Measurements from ENCODE around the gene PLXNA4.
A peak's percentile ranks its signal among the peaks of the same experiment; 100 is the strongest.

Gene PLXNA4

GRCh38 chr7:132140341-132140740, 435.9 kb downstream of the PLXNA4 start:
- DNase-seq (ENCODE audit: low spot score) = no peak

GRCh38 chr7:132138817-132139216, 437.5 kb downstream of the PLXNA4 start:
- DNase-seq (ENCODE audit: low spot score) = peak; percentile 91

GRCh38 chr7:132137681-132138080, 438.6 kb downstream of the PLXNA4 start:
- DNase-seq (ENCODE audit: low spot score) = no peak

- DNase-seq (ENCODE audit: low spot score) = no peak
Measured at GRCh38 chr7:132135746-132136385, 440.4 kb downstream of the PLXNA4 start.

GRCh38 chr7:132134814-132135445, 441.3 kb downstream of the PLXNA4 start:
- no peak for DNase-seq (ENCODE audit: low spot score)

- no peak for DNase-seq (ENCODE audit: low spot score)
Measured at GRCh38 chr7:132133501-132133900, 442.8 kb downstream of the PLXNA4 start.

GRCh38 chr7:132131196-132131595, 445.1 kb downstream of the PLXNA4 start:
- DNase-seq (ENCODE audit: low spot score) = no peak

GRCh38 chr7:132130497-132130896, 445.8 kb downstream of the PLXNA4 start:
- no peak for DNase-seq (ENCODE audit: low spot score)

- no peak for DNase-seq (ENCODE audit: low spot score)
Measured at GRCh38 chr7:132125872-132126595, 450.2 kb downstream of the PLXNA4 start.

- no peak for DNase-seq (ENCODE audit: low spot score)
Measured at GRCh38 chr7:132125096-132125495, 451.2 kb downstream of the PLXNA4 start.

- no peak for DNase-seq (ENCODE audit: low spot score)
Measured at GRCh38 chr7:132124575-132124974, 451.7 kb downstream of the PLXNA4 start.

- DNase-seq (ENCODE audit: low spot score) = no peak
Measured at GRCh38 chr7:132123773-132124172, 452.5 kb downstream of the PLXNA4 start.

- no peak for DNase-seq (ENCODE audit: low spot score)
Measured at GRCh38 chr7:132122901-132123300, 453.4 kb downstream of the PLXNA4 start.

GRCh38 chr7:132121987-132122386, 454.3 kb downstream of the PLXNA4 start:
- DNase-seq (ENCODE audit: low spot score) = no peak

GRCh38 chr7:132118641-132119040, 457.6 kb downstream of the PLXNA4 start:
- no peak for DNase-seq (ENCODE audit: low spot score)

- DNase-seq (ENCODE audit: low spot score) = no peak
Measured at GRCh38 chr7:132117636-132118035, 458.6 kb downstream of the PLXNA4 start.

GRCh38 chr7:132117181-132117580, 459.1 kb downstream of the PLXNA4 start:
- DNase-seq (ENCODE audit: low spot score) = peak; percentile 9

GRCh38 chr7:132116369-132116768, 459.9 kb downstream of the PLXNA4 start:
- no peak for DNase-seq (ENCODE audit: low spot score)

GRCh38 chr7:132115758-132116157, 460.5 kb downstream of the PLXNA4 start:
- DNase-seq (ENCODE audit: low spot score) = no peak

- no peak for DNase-seq (ENCODE audit: low spot score)
Measured at GRCh38 chr7:132115028-132115427, 461.2 kb downstream of the PLXNA4 start.

GRCh38 chr7:132114411-132114810, 461.9 kb downstream of the PLXNA4 start:
- no peak for DNase-seq (ENCODE audit: low spot score)

- no peak for DNase-seq (ENCODE audit: low spot score)
Measured at GRCh38 chr7:132113536-132114371, 462.5 kb downstream of the PLXNA4 start.
